Kidney (tissue), 14 donors: ENCODE data around the gene SCD. TPM values are rescaled to one million over a fixed set of nuclear protein-coding genes. Genes with fewer than 3 reads are reported as not detected.

ENCODE experiments used
- DNase-seq, 5 donors: peaks; one replicate each; pipeline ENCODE4 v3.0.0-alpha.2; 2013 to 2020
- FAIRE-seq: peaks from 2 replicates; lab custom pipeline; 2012; peaks lifted over from hg19 to GRCh38; lab: Jason Lieb, UNC
- H3K27ac ChIP-seq, 2 donors: one replicate each; pipeline ENCODE4 v1.7.0; 2013; ENCODE audit warnings: low read depth in 2 of 2, low read length in 2 of 2, inconsistent platforms in 1 of 2
- H3K27me3 ChIP-seq: one replicate; pipeline ENCODE4 v1.7.1; 2013; ENCODE audit warnings: low read length, inconsistent platforms; ENCODE audit not compliant: control insufficient read depth, insufficient read depth
- H3K36me3 ChIP-seq, 3 donors: one replicate each; pipeline versions ENCODE4 v1.7.0 to v1.7.1; 2013; ENCODE audit warnings: low read length in 3 of 3, control low read depth in 1 of 3, inconsistent platforms in 1 of 3; ENCODE audit not compliant: insufficient read depth in 3 of 3, control insufficient read depth in 2 of 3
- H3K4me1 ChIP-seq, 3 donors: one replicate each; pipeline versions ENCODE4 v1.7.0 to v1.7.1; 2013; ENCODE audit warnings: low read length in 3 of 3, inconsistent platforms in 1 of 3, low read depth in 1 of 3; ENCODE audit not compliant: control insufficient read depth in 2 of 3, insufficient read depth in 2 of 3
- H3K4me3 ChIP-seq, 3 donors: one replicate each; pipeline versions ENCODE4 v1.7.0 to v1.8.1; 2013; ENCODE audit warnings: low read length in 3 of 3, control low read depth in 1 of 3, inconsistent platforms in 1 of 3
- H3K9ac ChIP-seq, 3 donors: one replicate each; pipeline versions ENCODE4 v1.7.0 to v1.7.1; 2013; ENCODE audit warnings: low read length in 3 of 3, control low read depth in 1 of 3, inconsistent platforms in 1 of 3
- H3K9me3 ChIP-seq, 3 donors: one replicate each; pipeline versions ENCODE4 v1.7.0 to v1.7.1; 2013; ENCODE audit warnings: low read length in 3 of 3, control low read depth in 1 of 3, inconsistent platforms in 1 of 3; ENCODE audit not compliant: control insufficient read depth in 2 of 3, insufficient read depth in 1 of 3
- intact Hi-C: fragments of 100-400 bp; cut with DNase I; formaldehyde crosslinking; loops from one replicate; pipeline ENCODE4 v1.11.1; 2022
- polyA plus RNA-seq: library from polyadenylated mRNA; stranded (reverse); fragments of 350-450 nt; fragmentation: Illumina TruSeq; extraction: RNeasy Lipid Tissue Mini Kit (QIAGEN cat#74804); gene quantifications from one replicate; pipeline ENCODE4 v1.2.3, GENCODE V29; 2014; ENCODE audit warnings: low read depth, low replicate concordance; ENCODE audit not compliant: insufficient read depth
- total RNA-seq: library from RNA; stranded (reverse); fragmentation: NEBNext Ultra II Directional; extraction: Animal tissue kit (Norgen Biotek cat#: 25700); gene quantifications from one replicate; pipeline ENCODE4 v1.2.1, GENCODE V29; 2021
- TF ChIP-seq, protein P1 (sequence below): IDR thresholded peaks from 3 replicates; pipeline ENCODE4 v1.5.1; 2012; ENCODE audit warnings: mild to moderate bottlenecking, moderate library complexity, borderline replicate concordance; ENCODE audit not compliant: insufficient read depth; ENCODE audit errors: extremely low read depth
- donor health status: control.
- donor health status: control.
- donor health status: control.
- donor health status: control.
- donor health status: control.
- donor health status: DM: yes; HTN: yes; CAD: no.
- donor health status: Normal renal cell carcinoma (clear cell type).

SCD gene
- total and polyA plus RNA-seq, 2 donors from 2014 or later = 8.7 to 10.7 TPM

DNA sequence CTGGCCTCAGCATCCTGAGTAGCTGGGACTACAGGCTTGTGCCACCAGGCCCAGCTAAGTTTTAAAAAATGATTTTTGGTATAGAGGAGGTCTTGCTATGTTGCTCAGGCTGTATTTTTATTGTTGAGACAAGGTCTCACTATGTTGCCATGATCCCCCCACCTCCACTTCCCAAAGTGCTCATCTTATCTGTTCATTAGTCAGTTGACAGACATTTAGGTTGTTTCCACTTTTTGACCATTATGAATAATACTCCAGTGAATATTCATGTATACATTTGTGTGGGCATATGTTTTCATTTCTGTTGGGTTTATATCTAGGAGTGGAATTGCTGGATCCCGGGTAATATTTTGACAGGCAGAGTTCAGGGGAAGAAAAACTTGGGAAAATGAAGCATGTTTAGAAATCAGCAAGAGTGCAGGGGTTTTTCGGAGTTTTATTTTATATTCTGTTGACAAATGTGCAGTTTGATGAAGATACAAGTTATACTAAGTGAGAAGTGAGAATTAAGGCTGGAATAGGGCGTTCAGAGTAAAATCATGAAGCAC is 2.7 kb upstream of the SCD start:
- no peak overlapping the region for H3K4me3 ChIP-seq
- TF ChIP-seq, protein P1, sequence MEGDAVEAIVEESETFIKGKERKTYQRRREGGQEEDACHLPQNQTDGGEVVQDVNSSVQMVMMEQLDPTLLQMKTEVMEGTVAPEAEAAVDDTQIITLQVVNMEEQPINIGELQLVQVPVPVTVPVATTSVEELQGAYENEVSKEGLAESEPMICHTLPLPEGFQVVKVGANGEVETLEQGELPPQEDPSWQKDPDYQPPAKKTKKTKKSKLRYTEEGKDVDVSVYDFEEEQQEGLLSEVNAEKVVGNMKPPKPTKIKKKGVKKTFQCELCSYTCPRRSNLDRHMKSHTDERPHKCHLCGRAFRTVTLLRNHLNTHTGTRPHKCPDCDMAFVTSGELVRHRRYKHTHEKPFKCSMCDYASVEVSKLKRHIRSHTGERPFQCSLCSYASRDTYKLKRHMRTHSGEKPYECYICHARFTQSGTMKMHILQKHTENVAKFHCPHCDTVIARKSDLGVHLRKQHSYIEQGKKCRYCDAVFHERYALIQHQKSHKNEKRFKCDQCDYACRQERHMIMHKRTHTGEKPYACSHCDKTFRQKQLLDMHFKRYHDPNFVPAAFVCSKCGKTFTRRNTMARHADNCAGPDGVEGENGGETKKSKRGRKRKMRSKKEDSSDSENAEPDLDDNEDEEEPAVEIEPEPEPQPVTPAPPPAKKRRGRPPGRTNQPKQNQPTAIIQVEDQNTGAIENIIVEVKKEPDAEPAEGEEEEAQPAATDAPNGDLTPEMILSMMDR = no peak
- intact Hi-C loops = no loop called here
- no peak overlapping the region for H3K9ac ChIP-seq
- no peaks in the 10 kb centered on the region for H3K27me3 ChIP-seq
- H3K27ac ChIP-seq = no peak overlapping the region
- H3K4me1 ChIP-seq = peaks cover 0 to 2% (median 0%) of the 10 kb centered on the region in 3 donors
- no peaks in the 10 kb centered on the region for H3K9me3 ChIP-seq
- DNase-seq = no peak
- no peak for FAIRE-seq
- H3K36me3 ChIP-seq = no peaks in the 10 kb centered on the region

DNA sequence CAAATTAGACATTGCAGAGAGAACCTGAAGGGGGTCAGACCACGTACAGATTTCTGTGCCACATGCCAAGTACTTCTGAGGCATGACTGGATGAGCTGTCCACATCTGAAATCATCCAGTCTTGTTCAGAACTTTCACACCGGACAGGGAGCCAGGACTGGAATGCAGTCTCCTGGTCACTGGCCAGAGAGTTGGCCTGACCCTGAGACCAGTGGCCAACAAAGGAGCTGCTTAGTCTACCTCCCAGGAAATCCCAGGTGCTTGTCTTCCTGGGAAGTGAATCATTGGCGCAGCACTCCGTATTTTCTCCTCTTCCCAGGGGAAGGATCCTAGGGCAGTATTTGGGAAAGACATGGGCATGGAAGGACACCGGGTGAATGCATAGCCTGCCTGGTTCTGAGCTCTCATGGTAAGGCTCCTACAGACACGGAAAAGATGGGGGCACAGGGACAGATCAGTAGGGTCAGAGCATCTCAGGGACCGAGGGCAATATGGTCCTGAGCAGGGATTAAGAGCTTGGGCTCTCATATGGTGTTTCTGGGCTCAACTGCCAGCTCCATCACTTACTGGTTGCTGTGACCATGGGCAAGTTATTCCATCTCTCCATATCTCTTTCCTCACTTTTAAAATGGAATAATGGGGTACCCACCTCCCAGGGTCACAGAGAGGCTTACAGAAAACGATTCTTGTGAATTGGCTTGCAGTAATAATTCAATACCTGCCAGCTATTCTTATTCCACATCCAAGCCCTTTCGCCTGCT is 1.3 kb upstream of the SCD start:
- intact Hi-C loops = no loop called here
- Histone ChIP-seq H3K4me1 (peaks cover 0 to 2% (median 0%) of the 10 kb centered on the region in 3 donors), H3K36me3 (no peaks in the 10 kb centered on the region), H3K9ac (no peak overlapping the region), H3K9me3 (no peaks in the 10 kb centered on the region), H3K27me3 (no peaks in the 10 kb centered on the region), H3K4me3 (peak overlapping the region in 2 of 3 donors; percentile 42 to 67), H3K27ac (no peak overlapping the region)
- TF ChIP-seq, protein P1 = no peak
- DNase-seq (peak in 1 of 5 donors; percentile 35), FAIRE-seq (no peak)

DNA sequence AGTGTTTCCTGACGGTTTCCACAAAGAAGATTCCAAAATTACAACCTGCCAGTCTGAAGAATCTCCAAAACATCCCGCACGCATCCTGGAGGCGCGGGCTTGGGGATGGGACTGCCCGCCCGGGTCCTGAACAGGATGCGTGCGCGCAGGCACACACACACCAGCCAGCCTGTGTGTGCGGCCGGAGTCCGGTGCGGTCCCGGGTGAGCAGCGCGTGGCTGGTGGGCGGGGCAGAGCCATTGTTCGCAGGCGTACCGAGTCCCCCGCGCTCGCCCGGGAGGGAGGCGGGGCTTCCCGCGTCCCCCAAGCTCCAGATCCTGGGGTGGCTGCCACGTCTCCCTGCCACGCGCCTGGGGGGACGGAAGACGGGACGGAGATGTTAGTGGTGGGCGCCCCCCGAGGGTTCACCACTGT is 675 bp upstream of the SCD start:
- no peaks in the 10 kb centered on the region for H3K36me3 ChIP-seq
- FAIRE-seq (no peak), DNase-seq (peak; percentile 78 to 88 (median 87))
- peaks cover 0 to 2% (median 0%) of the 10 kb centered on the region in 3 donors for H3K4me1 ChIP-seq
- TF ChIP-seq, protein P1 = no peak
- no peak overlapping the region for H3K9ac ChIP-seq
- peak overlapping the region; percentile 8 to 67 (median 42) for H3K4me3 ChIP-seq
- H3K27me3 ChIP-seq = no peaks in the 10 kb centered on the region
- no peak overlapping the region for H3K27ac ChIP-seq
- no peaks in the 10 kb centered on the region for H3K9me3 ChIP-seq
- intact Hi-C loops = no loop called here
